Astrocyte of the cerebellum (primary cell): ENCODE data around the gene COBLL1.

Experiments
- DNase-seq: peaks from one replicate; pipeline ENCODE4 v3.0.0-alpha.2; 2011; ENCODE audit warnings: low read depth
- H3K4me3 ChIP-seq: 2 replicates; pipeline ENCODE4 v1.5.1; 2011; ENCODE audit warnings: mild to moderate bottlenecking, low read depth, low read length, moderate library complexity
- in situ Hi-C: cut with HindIII; loops from 2 replicates; pipeline ENCODE4 v1.10.0; 2017; ENCODE audit warnings: low sequenced_read_pairs
- TF ChIP-seq, protein P1 (sequence below): IDR thresholded peaks from 2 replicates; pipeline ENCODE4 v1.5.1; 2012; ENCODE audit warnings: low read length, low read depth, moderate library complexity, mild to moderate bottlenecking; ENCODE audit errors: missing control alignments

COBLL1 gene

DNA sequence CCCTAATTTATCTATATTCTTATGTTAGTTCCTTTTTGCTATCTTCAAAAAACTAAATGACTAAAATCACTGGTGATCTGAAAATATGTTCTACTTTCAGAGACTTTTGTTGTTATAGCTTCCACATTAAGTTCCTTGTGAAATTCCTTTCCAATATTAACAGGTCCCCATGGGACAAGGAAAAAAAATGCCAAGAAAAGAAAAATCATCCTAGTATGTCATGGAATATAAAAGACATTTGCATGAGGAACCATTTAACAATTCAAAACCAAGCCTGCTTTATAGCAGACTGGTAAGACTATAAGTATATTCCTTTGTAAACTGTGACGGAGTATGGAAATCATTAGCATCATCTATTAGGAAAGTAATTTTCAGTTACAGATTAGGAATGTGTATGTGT is 48.1 kb downstream of the COBLL1 start:
- DNase-seq: no peak
- no peak overlapping the region for H3K4me3 ChIP-seq
- TF ChIP-seq, protein P1, sequence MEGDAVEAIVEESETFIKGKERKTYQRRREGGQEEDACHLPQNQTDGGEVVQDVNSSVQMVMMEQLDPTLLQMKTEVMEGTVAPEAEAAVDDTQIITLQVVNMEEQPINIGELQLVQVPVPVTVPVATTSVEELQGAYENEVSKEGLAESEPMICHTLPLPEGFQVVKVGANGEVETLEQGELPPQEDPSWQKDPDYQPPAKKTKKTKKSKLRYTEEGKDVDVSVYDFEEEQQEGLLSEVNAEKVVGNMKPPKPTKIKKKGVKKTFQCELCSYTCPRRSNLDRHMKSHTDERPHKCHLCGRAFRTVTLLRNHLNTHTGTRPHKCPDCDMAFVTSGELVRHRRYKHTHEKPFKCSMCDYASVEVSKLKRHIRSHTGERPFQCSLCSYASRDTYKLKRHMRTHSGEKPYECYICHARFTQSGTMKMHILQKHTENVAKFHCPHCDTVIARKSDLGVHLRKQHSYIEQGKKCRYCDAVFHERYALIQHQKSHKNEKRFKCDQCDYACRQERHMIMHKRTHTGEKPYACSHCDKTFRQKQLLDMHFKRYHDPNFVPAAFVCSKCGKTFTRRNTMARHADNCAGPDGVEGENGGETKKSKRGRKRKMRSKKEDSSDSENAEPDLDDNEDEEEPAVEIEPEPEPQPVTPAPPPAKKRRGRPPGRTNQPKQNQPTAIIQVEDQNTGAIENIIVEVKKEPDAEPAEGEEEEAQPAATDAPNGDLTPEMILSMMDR: no peak
- in situ Hi-C loops: no loop called here

DNA sequence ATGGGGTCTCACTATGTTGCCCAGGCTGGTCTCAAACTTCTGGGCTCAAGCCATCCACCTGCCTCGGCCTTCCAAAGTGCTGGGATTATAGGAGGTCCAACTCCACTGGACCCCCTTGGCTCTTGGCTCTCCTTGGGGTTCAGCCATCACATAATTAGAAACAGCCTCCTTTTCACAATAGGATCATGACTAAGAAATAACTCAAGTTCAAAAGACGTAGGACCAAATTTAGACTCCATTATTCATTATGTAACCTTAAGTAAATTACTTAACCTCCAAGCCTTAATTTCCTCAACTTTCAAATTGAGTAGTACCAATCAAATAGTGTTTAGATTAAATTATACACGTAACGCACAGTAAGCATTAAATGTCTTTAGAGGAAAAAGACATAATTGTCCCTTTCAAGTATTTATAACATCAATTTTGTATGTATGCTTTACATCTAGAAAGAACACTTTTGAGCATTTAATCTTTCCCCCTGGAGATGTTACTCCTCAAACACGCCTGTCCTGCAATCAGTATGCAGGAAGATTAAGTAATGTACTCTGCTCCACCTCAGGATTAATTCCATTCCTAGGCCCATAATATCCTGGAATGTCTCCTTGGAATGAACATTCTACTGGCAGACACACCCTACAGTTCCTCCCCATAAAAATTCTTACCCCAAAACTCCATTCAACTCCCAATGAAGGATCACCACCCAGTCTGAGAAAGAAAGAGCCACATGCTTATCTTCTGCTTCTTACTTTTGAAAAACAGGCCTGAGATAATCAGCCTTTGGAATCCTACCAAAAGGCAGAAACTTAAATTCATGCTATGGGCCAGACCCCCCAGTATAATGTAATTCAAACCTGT is 49.1 kb downstream of the COBLL1 start:
- H3K4me3 ChIP-seq: no peak overlapping the region
- no peak for DNase-seq
- in situ Hi-C loops: no loop called here
- TF ChIP-seq, protein P1: no peak

DNA sequence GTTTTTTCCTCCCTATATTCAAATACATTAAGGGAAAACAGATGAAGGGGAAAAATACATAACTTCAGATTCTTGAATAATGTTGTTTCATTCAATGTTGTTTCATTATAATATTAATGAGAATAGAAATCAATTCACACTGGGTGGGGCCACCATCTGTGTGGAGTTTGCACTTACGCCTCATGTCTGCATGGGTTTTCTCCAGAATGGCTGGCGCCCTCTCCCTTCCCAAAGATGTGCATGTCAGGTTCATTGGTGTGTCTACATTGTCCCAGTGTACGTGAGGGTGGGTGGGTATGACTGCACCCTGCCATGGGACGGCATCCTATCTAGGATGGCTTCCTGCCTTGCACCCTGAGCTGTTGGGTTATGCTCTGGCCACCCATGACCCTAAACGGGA is 51.7 kb downstream of the COBLL1 start:
- H3K4me3 ChIP-seq: no peak overlapping the region
- DNase-seq: no peak
- in situ Hi-C loops: no loop called here
- TF ChIP-seq, protein P1: no peak

DNA sequence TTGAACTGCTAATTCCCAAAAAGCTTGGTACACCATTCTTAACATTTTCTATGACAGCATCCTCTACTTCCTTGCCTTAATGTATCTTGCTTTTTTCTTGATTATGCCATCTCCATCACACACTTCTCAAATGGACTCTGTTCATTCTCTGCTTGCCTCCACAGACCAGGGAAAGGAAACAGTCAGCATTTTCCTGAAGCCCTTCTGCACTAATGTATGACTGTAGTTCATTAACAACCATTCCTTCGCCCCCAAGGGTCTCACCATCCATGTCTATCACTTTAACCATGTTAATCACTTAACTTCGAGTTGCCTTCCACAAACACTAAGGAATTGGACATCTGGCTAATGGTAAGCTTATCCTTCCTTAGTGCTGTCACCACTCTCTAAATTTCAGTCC is 54.8 kb downstream of the COBLL1 start:
- DNase-seq: no peak
- H3K4me3 ChIP-seq: no peak overlapping the region
- TF ChIP-seq, protein P1: no peak
- in situ Hi-C loops: no loop called here

DNA sequence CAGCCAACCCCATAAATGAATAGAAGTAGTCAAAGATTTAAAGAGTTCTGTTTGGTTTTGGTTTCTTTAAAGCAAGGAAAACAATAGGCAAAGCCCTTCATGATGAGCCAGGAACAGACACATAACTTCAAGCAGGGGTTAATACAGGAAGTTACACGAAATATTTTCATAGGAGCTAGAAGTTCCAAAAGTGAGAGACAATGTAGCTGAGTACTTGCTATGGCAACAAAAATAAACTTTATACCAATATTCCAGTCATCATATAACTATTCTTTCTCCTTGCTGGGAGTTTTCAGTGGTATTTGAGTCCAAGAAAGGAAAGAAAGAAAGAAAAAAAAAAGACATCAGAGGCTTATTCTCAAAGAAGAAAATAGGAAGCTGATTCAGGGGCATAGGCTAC is 56.2 kb downstream of the COBLL1 start:
- DNase-seq: peak; percentile 9
- TF ChIP-seq, protein P1: no peak
- no peak overlapping the region for H3K4me3 ChIP-seq
- in situ Hi-C loops: no loop called here

DNA sequence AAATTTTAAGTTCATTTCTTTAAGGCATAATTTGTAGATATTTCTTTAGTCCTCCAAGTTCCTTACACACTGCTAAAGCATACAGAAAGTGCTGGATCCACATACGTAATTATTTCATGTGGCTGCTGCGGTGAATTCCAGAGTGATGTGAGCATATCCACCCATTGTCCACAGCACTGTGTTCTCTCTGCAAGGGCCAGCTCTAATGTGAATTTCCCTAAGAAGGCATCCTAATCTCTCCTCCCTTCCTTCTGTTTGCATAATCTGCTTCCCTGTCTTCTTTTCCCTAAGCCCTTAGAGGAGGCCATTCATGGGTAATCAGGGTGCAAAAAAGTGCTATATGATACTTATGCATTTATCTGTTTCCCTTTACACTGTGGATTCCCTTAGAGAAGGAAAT is 57.2 kb downstream of the COBLL1 start:
- H3K4me3 ChIP-seq: no peak overlapping the region
- no peak for DNase-seq
- TF ChIP-seq, protein P1: no peak
- in situ Hi-C loops: no loop called here
